Measurements from ENCODE around the gene ABHD14A.

GRCh38 chr3:51954713-51955112, 20.2 kb upstream of the ABHD14A start:
- TF ChIP-seq, protein P1, sequence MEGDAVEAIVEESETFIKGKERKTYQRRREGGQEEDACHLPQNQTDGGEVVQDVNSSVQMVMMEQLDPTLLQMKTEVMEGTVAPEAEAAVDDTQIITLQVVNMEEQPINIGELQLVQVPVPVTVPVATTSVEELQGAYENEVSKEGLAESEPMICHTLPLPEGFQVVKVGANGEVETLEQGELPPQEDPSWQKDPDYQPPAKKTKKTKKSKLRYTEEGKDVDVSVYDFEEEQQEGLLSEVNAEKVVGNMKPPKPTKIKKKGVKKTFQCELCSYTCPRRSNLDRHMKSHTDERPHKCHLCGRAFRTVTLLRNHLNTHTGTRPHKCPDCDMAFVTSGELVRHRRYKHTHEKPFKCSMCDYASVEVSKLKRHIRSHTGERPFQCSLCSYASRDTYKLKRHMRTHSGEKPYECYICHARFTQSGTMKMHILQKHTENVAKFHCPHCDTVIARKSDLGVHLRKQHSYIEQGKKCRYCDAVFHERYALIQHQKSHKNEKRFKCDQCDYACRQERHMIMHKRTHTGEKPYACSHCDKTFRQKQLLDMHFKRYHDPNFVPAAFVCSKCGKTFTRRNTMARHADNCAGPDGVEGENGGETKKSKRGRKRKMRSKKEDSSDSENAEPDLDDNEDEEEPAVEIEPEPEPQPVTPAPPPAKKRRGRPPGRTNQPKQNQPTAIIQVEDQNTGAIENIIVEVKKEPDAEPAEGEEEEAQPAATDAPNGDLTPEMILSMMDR (IDR thresholded peaks at IDR 0.05): no peak
- no peak for TF ChIP-seq POLR2A (IDR thresholded peaks at IDR 0.05)
- no peak for TF ChIP-seq EP300 (IDR thresholded peaks at IDR 0.05)

All from tibial nerve (tissue), 4 donors.